K562 (cell line): ENCODE measurements around the gene TMEM45A. TPM values are rescaled to one million over a fixed set of nuclear protein-coding genes. Genes with fewer than 3 reads are reported as not detected.
A peak's percentile ranks its signal among the peaks of the same experiment; 100 is the strongest.

Experiments used
- ATAC-seq: fragments of 200-7000 bp; cut with Tn5 transposase; 3 replicates; pipeline ENCODE4 v1.9.1; 2020; ENCODE audit warnings: moderate library complexity
- Bru-seq: library from RNA; stranded (reverse); fragments of 400-500 nt; gene quantifications from one replicate; lab custom pipeline; 2021; lab: Mats Ljungman, UMichigan
- BruChase-seq, 2 experiments: library from RNA; stranded (reverse); fragments of 400-500 nt; gene quantifications; one replicate each; lab custom pipeline; 2021; lab: Mats Ljungman, UMichigan
- BruUV-seq: library from RNA; stranded (reverse); fragments of 400-500 nt; replicated peaks from 2 replicates; lab custom pipeline; 2021; lab: Mats Ljungman, UMichigan
- CTCF ChIA-PET: fragments of 300-600 bp; formaldehyde crosslinking; extraction: SDS; loops from one replicate; lab custom pipeline; 2021; ENCODE audit warnings: low intra/inter-chr PET ratio; lab: Yijun Ruan, JAX
- POLR2A ChIA-PET: fragments of 300-600, 350-650 bp; sonication (Branson Sonifier 250); formaldehyde crosslinking; extraction: SDS; loops from one replicate; lab custom pipeline; 2021; ENCODE audit warnings: antibody characterized with exemption, inconsistent platforms; lab: Yijun Ruan, JAX
- DNase-seq, 4 experiments: peaks; one replicate each; pipeline versions ENCODE4 v3.0.0 to v3.0.0-alpha.2; 2011 to 2018; ENCODE audit warnings: low spot score in 3 of 4, mixed read lengths in 3 of 4; ENCODE audit errors: extremely low read depth in 1 of 4
- FAIRE-seq: peaks from 2 replicates; lab custom pipeline; 2011; peaks lifted over from hg19 to GRCh38; lab: Jason Lieb, UNC
- H2AFZ ChIP-seq: 2 replicates; pipeline ENCODE4 v1.6.0; 2011; ENCODE audit warnings: low read depth, low read length, control low read depth, inconsistent platforms
- H3K27ac ChIP-seq: fragments of 200-600 bp; 3 replicates; pipeline ENCODE4 v1.8.0; 2011; ENCODE audit warnings: low read depth, mild to moderate bottlenecking, control low read depth, inconsistent platforms, low read length, moderate library complexity, mixed read lengths; ENCODE audit errors: extremely low read depth
- H3K27me3 ChIP-seq, 2 experiments: fragments of 300-600 bp in 1 of 2; 2 replicates in 1 of 2; 3 replicates in 1 of 2; pipeline versions ENCODE4 v1.6.0 to v1.8.0; 2011; ENCODE audit warnings: inconsistent platforms in 2 of 2, low read length in 2 of 2, mild to moderate bottlenecking in 1 of 2, mixed read lengths in 1 of 2, moderate library complexity in 1 of 2; ENCODE audit not compliant: control insufficient read depth in 2 of 2, insufficient read depth in 2 of 2
- H3K36me3 ChIP-seq: fragments of 300-600 bp; 3 replicates; pipeline ENCODE4 v1.8.0; 2011; ENCODE audit warnings: mild to moderate bottlenecking, low read length, inconsistent platforms; ENCODE audit not compliant: control insufficient read depth, insufficient read depth
- H3K4me1 ChIP-seq, 2 experiments: fragments of 200-600 bp in 1 of 2; replicated peaks in 1 of 2; 2 replicates in 1 of 2; 3 replicates in 1 of 2; pipeline versions ENCODE4 v1.5.1 to v1.8.0; 2011; ENCODE audit warnings: inconsistent platforms in 2 of 2, low read length in 2 of 2, mild to moderate bottlenecking in 1 of 2, mixed read lengths in 1 of 2, moderate library complexity in 1 of 2; ENCODE audit not compliant: control insufficient read depth in 2 of 2, insufficient read depth in 2 of 2
- H3K4me2 ChIP-seq: 2 replicates; pipeline ENCODE4 v1.6.1; 2011; ENCODE audit warnings: low read length, control low read depth, inconsistent platforms, mixed read lengths; ENCODE audit not compliant: insufficient read depth
- H3K4me3 ChIP-seq: fragments of 200-600 bp; sonication (generic), shearing (Covaris generic); 2 replicates; pipeline ENCODE4 v1.5.1; 2016; ENCODE audit warnings: control low read depth, inconsistent platforms
- H3K79me2 ChIP-seq: fragments of 200-600 bp; 3 replicates; pipeline ENCODE4 v1.8.0; 2011; ENCODE audit warnings: low read length, inconsistent platforms; ENCODE audit not compliant: control insufficient read depth, insufficient read depth
- H3K9ac ChIP-seq, 2 experiments: 2 replicates each; pipeline versions ENCODE4 v1.6.0 to v1.6.1; 2011; ENCODE audit warnings: low read depth in 2 of 2, low read length in 2 of 2, control low read depth in 1 of 2, inconsistent platforms in 1 of 2, mild to moderate bottlenecking in 1 of 2, mixed read lengths in 1 of 2; ENCODE audit not compliant: insufficient read depth in 1 of 2
- H3K9me1 ChIP-seq: one replicate; pipeline ENCODE4 v1.6.0; 2011; ENCODE audit warnings: inconsistent platforms, mild to moderate bottlenecking, low read length, moderate library complexity; ENCODE audit not compliant: control insufficient read depth, insufficient read depth
- H3K9me3 ChIP-seq: replicated peaks from 2 replicates; pipeline ENCODE4 v1.5.1; 2011; ENCODE audit warnings: low read depth, low read length, inconsistent platforms; ENCODE audit not compliant: control insufficient read depth, insufficient read depth
- H4K20me1 ChIP-seq: replicated peaks from 2 replicates; pipeline ENCODE4 v1.6.1; 2011; ENCODE audit warnings: low read length, inconsistent platforms, mixed read lengths; ENCODE audit not compliant: control insufficient read depth, insufficient read depth
- WGBS: fragments of 100-300 bp; shearing (Covaris generic); methylation state at CpG from one replicate; pipeline ENCODE4 v1.1.6; 2016; ENCODE audit warnings: low coverage, mixed read lengths; ENCODE audit not compliant: insufficient coverage; ENCODE audit errors: missing lambda C conversion rate; 5-methylcytosine and 5-hydroxymethylcytosine counted together
- in situ Hi-C: fragments of 300-500 bp; cut with MboI; formaldehyde crosslinking; loops from 4 replicates; pipeline ENCODE4 v1.15.0; 2018; ENCODE audit warnings: inconsistent platforms, mixed read lengths
- intact Hi-C: fragments of 100-400 bp; cut with micrococcal nuclease; formaldehyde crosslinking; loops from 2 replicates; pipeline ENCODE4 v1.14.2; 2022
- long read RNA-seq, 3 experiments: library from polyadenylated mRNA in 2 of 3; library from RNA in 1 of 3; unstranded in 2 of 3; stranded (forward) in 1 of 3; transcript quantifications; one replicate each; pipeline ENCODE4 v2.0.0, GENCODE V29; 2019 to 2022
- polyA minus RNA-seq, 3 experiments: library from RNA; depleted of rRNA, polyadenylated mRNA; stranded (reverse); fragments of >200 nt; gene quantifications; 2 replicates each; pipeline ENCODE4 v1.2.3, GENCODE V29; 2011
- polyA plus RNA-seq, 8 experiments: library from polyadenylated mRNA; depleted of rRNA in 4 of 8; stranded (reverse) in 5 of 8; unstranded in 3 of 8; fragments of >200 nt; fragmentation: Nextera tagmentation in 2 of 8; fragmentation: Illumina TruSeq in 1 of 8; extraction: Ambion mirVana in 2 of 8; extraction: Trizol in 1 of 8; gene quantifications; 2 replicates each; pipeline versions ENCODE4 v1.2.1 to v1.2.3, GENCODE V29; 2011 to 2014; ENCODE audit warnings: inconsistent platforms in 1 of 8, missing spikeins in 1 of 8
- total RNA-seq, 7 experiments: library from RNA; depleted of rRNA in 6 of 7; stranded (reverse); fragments of >200 nt in 6 of 7; fragmentation: Illumina TruSeq in 2 of 7; extraction: Trizol in 2 of 7; gene quantifications; 2 replicates each; pipeline versions ENCODE4 v1.2.1 to v1.2.3, GENCODE V29; 2011 to 2021; ENCODE audit warnings: low replicate concordance in 1 of 7
- TF ChIP-seq, protein P1 (sequence below): fragments of 450-650 bp; IDR thresholded peaks from 2 replicates; pipeline ENCODE4 v1.6.1; 2016; ENCODE audit warnings: mild to moderate bottlenecking, moderate library complexity

Gene TMEM45A, protein sequence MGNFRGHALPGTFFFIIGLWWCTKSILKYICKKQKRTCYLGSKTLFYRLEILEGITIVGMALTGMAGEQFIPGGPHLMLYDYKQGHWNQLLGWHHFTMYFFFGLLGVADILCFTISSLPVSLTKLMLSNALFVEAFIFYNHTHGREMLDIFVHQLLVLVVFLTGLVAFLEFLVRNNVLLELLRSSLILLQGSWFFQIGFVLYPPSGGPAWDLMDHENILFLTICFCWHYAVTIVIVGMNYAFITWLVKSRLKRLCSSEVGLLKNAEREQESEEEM
- 0.46 and 2.0 TPM in 2 replicates for total RNA-seq (2011; cell fraction: chromatin; rRNA removed; ENCODE audit: low replicate concordance)
- total RNA-seq (2011; cell fraction: nucleolus; rRNA removed) = 0.67 and 0.92 TPM in 2 replicates
- 1.0 and 1.7 TPM in 2 replicates for total RNA-seq (2011; cell fraction: nucleoplasm; rRNA removed)
- total RNA-seq (2014; rRNA removed) = 0.41 and 0.65 TPM in 2 replicates
- total RNA-seq (2014; rRNA removed; fragmentation: Illumina TruSeq; extraction: Trizol) = 1.1 TPM in 2 replicates
- 0.54 and 0.57 TPM in 2 replicates for total RNA-seq (2015; rRNA removed; fragmentation: Illumina TruSeq; extraction: Trizol)
- total RNA-seq (2021) = 0.80 and 0.83 TPM in 2 replicates
- 0.22 and 0.95 TPM in 2 replicates for polyA plus RNA-seq (2011; rRNA removed)
- polyA plus RNA-seq (2011; cell fraction: cytosol; rRNA removed) = 0.22 and 0.59 TPM in 2 replicates
- polyA plus RNA-seq (2011; cell fraction: nucleus; rRNA removed) = 0.09 and 0.11 TPM in 2 replicates
- polyA plus RNA-seq (2012) = 4.5 and 4.7 TPM in 2 replicates
- polyA plus RNA-seq (2014; fragmentation: Illumina TruSeq; extraction: Trizol) = 1.1 and 1.3 TPM in 2 replicates
- 1 to 10 TPM; 3.3 to 4.1 TPM for polyA plus RNA-seq (2014; fragmentation: Nextera tagmentation; extraction: Ambion mirVana)
- 0.89 and 1.1 TPM in 2 replicates for polyA plus RNA-seq (2014; rRNA removed)
- polyA minus RNA-seq (2011; rRNA and poly(A)+ RNA removed) = 0.51 and 1.2 TPM in 2 replicates
- polyA minus RNA-seq (2011; cell fraction: cytosol; rRNA and poly(A)+ RNA removed) = 1.3 TPM in 1 of 2 replicates, not detected in the other
- 0.33 and 0.40 TPM in 2 replicates for polyA minus RNA-seq (2011; cell fraction: nucleus; rRNA and poly(A)+ RNA removed)
- percentile 23 among the genes with signal in this experiment for Bru-seq, nascent RNA
- BruChase-seq, experiment 1, labeled RNA remaining after a 2-hour chase = percentile 19 among the genes with signal in this experiment
- percentile 19 among the genes with signal in this experiment for BruChase-seq, experiment 2, labeled RNA remaining after a 6-hour chase
- long read RNA-seq, experiment 1, partial matches to known transcripts = 0 of 2 reads
- long read RNA-seq, experiment 1, other reads (novel, unspliced or antisense) = 1 of 2 reads
- long read RNA-seq, experiment 2, partial matches to known transcripts = 1 of 2 reads
- long read RNA-seq, experiment 2, other reads (novel, unspliced or antisense) = 1 of 2 reads
- long read RNA-seq, experiment 3, partial matches to known transcripts = 0 of 2 reads
- long read RNA-seq, experiment 3, other reads (novel, unspliced or antisense) = 1 of 2 reads

DNA sequence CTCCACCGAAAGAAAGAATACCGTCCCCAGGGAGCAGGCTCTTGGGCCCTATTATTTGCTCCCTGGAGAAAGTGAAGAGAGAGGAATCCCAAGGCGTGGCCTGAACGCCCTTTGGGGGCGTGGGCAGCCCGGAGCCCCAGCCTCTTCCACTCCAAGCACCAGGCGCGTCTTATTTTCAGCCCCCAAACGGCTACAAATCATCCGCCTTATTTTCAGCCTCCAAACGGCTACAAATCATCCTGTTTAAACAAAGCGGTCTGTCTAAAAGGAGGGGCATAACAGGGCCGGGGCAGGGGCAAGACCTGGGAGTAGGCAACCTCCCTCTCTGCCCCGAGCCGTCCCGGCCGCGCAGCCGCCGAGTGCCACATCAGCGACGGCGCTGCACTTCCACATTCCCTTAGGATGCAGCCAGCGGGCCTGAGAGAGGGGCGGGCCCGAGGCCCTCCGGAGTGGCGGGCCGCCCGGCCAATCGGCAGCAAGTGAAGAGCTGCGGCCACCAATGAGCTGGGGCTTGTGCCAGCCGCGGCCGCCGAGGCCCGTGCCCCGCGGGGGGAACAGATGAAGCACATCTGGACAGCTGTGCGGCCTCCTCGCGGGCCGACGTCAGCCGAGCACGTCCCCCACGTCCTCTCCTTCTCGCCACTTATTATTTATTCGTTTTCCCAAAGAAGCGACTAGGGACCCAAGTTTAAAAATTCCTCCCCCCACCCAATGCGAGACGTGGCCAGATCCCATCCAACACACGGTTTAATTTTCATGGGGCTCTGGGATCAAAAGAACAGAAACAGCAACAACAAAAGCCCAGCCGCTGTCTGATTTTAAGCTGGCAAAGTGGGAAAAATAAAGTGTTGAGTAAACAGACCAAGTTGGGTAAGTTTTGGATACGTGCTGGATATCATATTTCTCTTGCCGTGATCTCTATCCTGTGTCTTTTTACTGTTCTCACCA lies at the start of gene TMEM45A:
Gene TMEM45A (plus strand): TSS at position 561 of the 948 bp plus-strand sequence. CDS start 62,593 bp downstream, outside the sequence.
- FAIRE-seq = peak; percentile 52
- no peaks in the 10 kb centered on the region for H3K9me1 ChIP-seq
- in situ Hi-C loops (no loop called here), intact Hi-C loops (no loop called here)
- H3K79me2 ChIP-seq = no peaks in the 10 kb centered on the region
- peaks cover 4 to 6% of the 10 kb centered on the region in 2 experiments; a peak in 3 of 5 replicates for H3K4me1 ChIP-seq
- peak within 1 kb of the TSS; percentile 12; the same call in 1 of the 3 replicates for H3K27ac ChIP-seq
- H3K27me3 ChIP-seq = no peaks in the 10 kb centered on the region; a peak in 1 of 5 replicates
- H2AFZ ChIP-seq = peak within 1 kb of the TSS; percentile 90
- H3K9me3 ChIP-seq = no peaks in the 10 kb centered on the region
- peak within 1 kb of the TSS; percentile 42 for H3K4me3 ChIP-seq
- peak within 1 kb of the TSS; percentile 65 to 87 for H3K9ac ChIP-seq
- 2% methylated on average over 23 of the region's 56 CpGs for WGBS
- H4K20me1 ChIP-seq = no peaks in the 10 kb centered on the region
- no peaks in the 10 kb centered on the region for H3K36me3 ChIP-seq
- DNase-seq = peak; percentile 83 to 98 (median 97)
- no TSS peak for BruUV-seq
- ATAC-seq = peak; percentile 100
- POLR2A ChIA-PET = interaction anchor here (0.6 to 1.2 kb wide), 7 partner anchors 9 to 1042 kb away, joined by 3 to 4 read pairs (median 3); no protein-coding TSS in a partner anchor
- H3K4me2 ChIP-seq = peak within 1 kb of the TSS; percentile 80
- CTCF ChIA-PET = no interaction called here
- TF ChIP-seq, protein P1, sequence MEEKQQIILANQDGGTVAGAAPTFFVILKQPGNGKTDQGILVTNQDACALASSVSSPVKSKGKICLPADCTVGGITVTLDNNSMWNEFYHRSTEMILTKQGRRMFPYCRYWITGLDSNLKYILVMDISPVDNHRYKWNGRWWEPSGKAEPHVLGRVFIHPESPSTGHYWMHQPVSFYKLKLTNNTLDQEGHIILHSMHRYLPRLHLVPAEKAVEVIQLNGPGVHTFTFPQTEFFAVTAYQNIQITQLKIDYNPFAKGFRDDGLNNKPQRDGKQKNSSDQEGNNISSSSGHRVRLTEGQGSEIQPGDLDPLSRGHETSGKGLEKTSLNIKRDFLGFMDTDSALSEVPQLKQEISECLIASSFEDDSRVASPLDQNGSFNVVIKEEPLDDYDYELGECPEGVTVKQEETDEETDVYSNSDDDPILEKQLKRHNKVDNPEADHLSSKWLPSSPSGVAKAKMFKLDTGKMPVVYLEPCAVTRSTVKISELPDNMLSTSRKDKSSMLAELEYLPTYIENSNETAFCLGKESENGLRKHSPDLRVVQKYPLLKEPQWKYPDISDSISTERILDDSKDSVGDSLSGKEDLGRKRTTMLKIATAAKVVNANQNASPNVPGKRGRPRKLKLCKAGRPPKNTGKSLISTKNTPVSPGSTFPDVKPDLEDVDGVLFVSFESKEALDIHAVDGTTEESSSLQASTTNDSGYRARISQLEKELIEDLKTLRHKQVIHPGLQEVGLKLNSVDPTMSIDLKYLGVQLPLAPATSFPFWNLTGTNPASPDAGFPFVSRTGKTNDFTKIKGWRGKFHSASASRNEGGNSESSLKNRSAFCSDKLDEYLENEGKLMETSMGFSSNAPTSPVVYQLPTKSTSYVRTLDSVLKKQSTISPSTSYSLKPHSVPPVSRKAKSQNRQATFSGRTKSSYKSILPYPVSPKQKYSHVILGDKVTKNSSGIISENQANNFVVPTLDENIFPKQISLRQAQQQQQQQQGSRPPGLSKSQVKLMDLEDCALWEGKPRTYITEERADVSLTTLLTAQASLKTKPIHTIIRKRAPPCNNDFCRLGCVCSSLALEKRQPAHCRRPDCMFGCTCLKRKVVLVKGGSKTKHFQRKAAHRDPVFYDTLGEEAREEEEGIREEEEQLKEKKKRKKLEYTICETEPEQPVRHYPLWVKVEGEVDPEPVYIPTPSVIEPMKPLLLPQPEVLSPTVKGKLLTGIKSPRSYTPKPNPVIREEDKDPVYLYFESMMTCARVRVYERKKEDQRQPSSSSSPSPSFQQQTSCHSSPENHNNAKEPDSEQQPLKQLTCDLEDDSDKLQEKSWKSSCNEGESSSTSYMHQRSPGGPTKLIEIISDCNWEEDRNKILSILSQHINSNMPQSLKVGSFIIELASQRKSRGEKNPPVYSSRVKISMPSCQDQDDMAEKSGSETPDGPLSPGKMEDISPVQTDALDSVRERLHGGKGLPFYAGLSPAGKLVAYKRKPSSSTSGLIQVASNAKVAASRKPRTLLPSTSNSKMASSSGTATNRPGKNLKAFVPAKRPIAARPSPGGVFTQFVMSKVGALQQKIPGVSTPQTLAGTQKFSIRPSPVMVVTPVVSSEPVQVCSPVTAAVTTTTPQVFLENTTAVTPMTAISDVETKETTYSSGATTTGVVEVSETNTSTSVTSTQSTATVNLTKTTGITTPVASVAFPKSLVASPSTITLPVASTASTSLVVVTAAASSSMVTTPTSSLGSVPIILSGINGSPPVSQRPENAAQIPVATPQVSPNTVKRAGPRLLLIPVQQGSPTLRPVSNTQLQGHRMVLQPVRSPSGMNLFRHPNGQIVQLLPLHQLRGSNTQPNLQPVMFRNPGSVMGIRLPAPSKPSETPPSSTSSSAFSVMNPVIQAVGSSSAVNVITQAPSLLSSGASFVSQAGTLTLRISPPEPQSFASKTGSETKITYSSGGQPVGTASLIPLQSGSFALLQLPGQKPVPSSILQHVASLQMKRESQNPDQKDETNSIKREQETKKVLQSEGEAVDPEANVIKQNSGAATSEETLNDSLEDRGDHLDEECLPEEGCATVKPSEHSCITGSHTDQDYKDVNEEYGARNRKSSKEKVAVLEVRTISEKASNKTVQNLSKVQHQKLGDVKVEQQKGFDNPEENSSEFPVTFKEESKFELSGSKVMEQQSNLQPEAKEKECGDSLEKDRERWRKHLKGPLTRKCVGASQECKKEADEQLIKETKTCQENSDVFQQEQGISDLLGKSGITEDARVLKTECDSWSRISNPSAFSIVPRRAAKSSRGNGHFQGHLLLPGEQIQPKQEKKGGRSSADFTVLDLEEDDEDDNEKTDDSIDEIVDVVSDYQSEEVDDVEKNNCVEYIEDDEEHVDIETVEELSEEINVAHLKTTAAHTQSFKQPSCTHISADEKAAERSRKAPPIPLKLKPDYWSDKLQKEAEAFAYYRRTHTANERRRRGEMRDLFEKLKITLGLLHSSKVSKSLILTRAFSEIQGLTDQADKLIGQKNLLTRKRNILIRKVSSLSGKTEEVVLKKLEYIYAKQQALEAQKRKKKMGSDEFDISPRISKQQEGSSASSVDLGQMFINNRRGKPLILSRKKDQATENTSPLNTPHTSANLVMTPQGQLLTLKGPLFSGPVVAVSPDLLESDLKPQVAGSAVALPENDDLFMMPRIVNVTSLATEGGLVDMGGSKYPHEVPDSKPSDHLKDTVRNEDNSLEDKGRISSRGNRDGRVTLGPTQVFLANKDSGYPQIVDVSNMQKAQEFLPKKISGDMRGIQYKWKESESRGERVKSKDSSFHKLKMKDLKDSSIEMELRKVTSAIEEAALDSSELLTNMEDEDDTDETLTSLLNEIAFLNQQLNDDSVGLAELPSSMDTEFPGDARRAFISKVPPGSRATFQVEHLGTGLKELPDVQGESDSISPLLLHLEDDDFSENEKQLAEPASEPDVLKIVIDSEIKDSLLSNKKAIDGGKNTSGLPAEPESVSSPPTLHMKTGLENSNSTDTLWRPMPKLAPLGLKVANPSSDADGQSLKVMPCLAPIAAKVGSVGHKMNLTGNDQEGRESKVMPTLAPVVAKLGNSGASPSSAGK = peak; percentile 41; the same call in 1 of the 2 replicates
